ENCODE measurements around the gene ARHGAP10. TPM values are rescaled to one million over a fixed set of nuclear protein-coding genes. Genes with fewer than 3 reads are reported as not detected.

The ARHGAP10 gene
- total and polyA plus RNA-seq, 2 donors from 2014 or later: 13.4 to 20.3 TPM

DNA sequence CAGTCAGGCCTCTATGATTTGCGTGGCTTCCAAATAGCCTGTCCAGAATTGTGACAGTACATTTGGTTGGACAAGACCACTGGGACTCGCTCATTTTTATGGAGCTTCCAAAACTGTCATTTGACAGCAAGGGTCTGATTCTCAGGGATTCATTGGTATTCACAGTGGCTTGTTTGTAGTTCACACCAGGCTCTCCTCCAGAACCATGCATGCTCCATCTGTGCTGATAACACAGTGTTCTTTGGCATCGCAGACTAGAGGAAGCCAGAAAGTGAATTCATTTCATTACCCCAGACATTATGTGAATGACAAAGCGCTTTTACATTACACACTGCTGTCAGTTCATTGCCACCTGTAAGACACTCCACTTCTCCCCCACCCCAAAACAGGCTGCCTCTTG, 208.3 kb downstream of the ARHGAP10 start:
- TF ChIP-seq CTCF (IDR thresholded peaks at IDR 0.05; ENCODE audit: borderline replicate concordance, extremely low read depth, insufficient read depth): no peak
- intact Hi-C loops (cut with DNase I): no loop called here
- no peak for DNase-seq
- Histone ChIP-seq H3K27ac (ENCODE audit: low read depth in 2 of 2, low read length in 2 of 2) (no peak overlapping the region), H3K4me3 (ENCODE audit: low read length in 3 of 3) (no peak overlapping the region), H3K36me3 (ENCODE audit: control insufficient read depth in 2 of 3, insufficient read depth in 3 of 3, low read length in 3 of 3) (peaks cover 0 to 7% (median 0%) of the 10 kb centered on the region in 3 donors), H3K9ac (ENCODE audit: low read length in 3 of 3) (no peak overlapping the region), H3K9me3 (ENCODE audit: control insufficient read depth in 2 of 3, insufficient read depth in 1 of 3, low read length in 3 of 3) (no peaks in the 10 kb centered on the region), H3K4me1 (ENCODE audit: control insufficient read depth in 2 of 3, insufficient read depth in 2 of 3, low read depth in 1 of 3, low read length in 3 of 3) (no peaks in the 10 kb centered on the region), H3K27me3 (ENCODE audit: control insufficient read depth, insufficient read depth, low read length) (no peaks in the 10 kb centered on the region)
- no peak for FAIRE-seq

- DNase-seq (no peak), FAIRE-seq (no peak)
- H3K4me1 ChIP-seq (ENCODE audit: control insufficient read depth in 2 of 3, insufficient read depth in 2 of 3, low read depth in 1 of 3, low read length in 3 of 3): no peaks in the 10 kb centered on the region
- H3K36me3 ChIP-seq (ENCODE audit: control insufficient read depth in 2 of 3, insufficient read depth in 3 of 3, low read length in 3 of 3): peaks cover 0 to 7% (median 0%) of the 10 kb centered on the region in 3 donors
- H3K9ac ChIP-seq (ENCODE audit: low read length in 3 of 3): no peak overlapping the region
- no peak overlapping the region for H3K4me3 ChIP-seq (ENCODE audit: low read length in 3 of 3)
- no peak for TF ChIP-seq CTCF (IDR thresholded peaks at IDR 0.05; ENCODE audit: borderline replicate concordance, extremely low read depth, insufficient read depth)
- intact Hi-C loops (cut with DNase I): no loop called here
- H3K27ac ChIP-seq (ENCODE audit: low read depth in 2 of 2, low read length in 2 of 2): no peak overlapping the region
- H3K9me3 ChIP-seq (ENCODE audit: control insufficient read depth in 2 of 3, insufficient read depth in 1 of 3, low read length in 3 of 3): no peaks in the 10 kb centered on the region
- no peaks in the 10 kb centered on the region for H3K27me3 ChIP-seq (ENCODE audit: control insufficient read depth, insufficient read depth, low read length)
These were observed 209.5 kb downstream of the ARHGAP10 start for GRCh38 chr4:147941373-147941772.

DNA sequence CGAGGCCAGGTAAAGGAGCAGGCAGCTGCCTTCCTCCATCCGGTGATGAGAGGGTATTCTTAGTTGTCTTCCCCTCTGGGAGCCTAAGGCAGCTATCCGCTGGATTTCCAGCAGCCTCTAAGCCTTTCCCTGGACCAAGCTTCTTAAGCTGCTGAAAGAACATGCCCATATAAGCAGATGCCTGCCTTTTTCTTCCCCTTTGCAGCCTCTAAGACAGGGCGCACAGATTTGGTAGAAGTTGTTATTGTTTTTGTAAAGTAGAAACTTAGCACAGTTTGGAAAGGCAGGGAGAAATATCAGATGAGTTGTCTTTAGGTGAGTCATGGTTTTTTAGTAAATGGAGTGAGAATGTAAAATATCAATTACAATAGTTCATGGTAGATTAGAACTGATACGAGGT, 210.8 kb downstream of the ARHGAP10 start:
- FAIRE-seq: no peak
- H3K4me1 ChIP-seq (ENCODE audit: control insufficient read depth in 2 of 3, insufficient read depth in 2 of 3, low read depth in 1 of 3, low read length in 3 of 3): no peaks in the 10 kb centered on the region
- H3K9me3 ChIP-seq (ENCODE audit: control insufficient read depth in 2 of 3, insufficient read depth in 1 of 3, low read length in 3 of 3): no peaks in the 10 kb centered on the region
- intact Hi-C loops (cut with DNase I): no loop called here
- peaks cover 0 to 7% (median 0%) of the 10 kb centered on the region in 3 donors for H3K36me3 ChIP-seq (ENCODE audit: control insufficient read depth in 2 of 3, insufficient read depth in 3 of 3, low read length in 3 of 3)
- no peak overlapping the region for H3K27ac ChIP-seq (ENCODE audit: low read depth in 2 of 2, low read length in 2 of 2)
- H3K27me3 ChIP-seq (ENCODE audit: control insufficient read depth, insufficient read depth, low read length): no peaks in the 10 kb centered on the region
- no peak overlapping the region for H3K9ac ChIP-seq (ENCODE audit: low read length in 3 of 3)
- no peak for TF ChIP-seq CTCF (IDR thresholded peaks at IDR 0.05; ENCODE audit: borderline replicate concordance, extremely low read depth, insufficient read depth)
- no peak overlapping the region for H3K4me3 ChIP-seq (ENCODE audit: low read length in 3 of 3)
- DNase-seq: no peak

- H3K36me3 ChIP-seq (ENCODE audit: control insufficient read depth in 2 of 3, insufficient read depth in 3 of 3, low read length in 3 of 3): peaks cover 0 to 7% (median 0%) of the 10 kb centered on the region in 3 donors
- no peak overlapping the region for H3K4me3 ChIP-seq (ENCODE audit: low read length in 3 of 3)
- H3K9me3 ChIP-seq (ENCODE audit: control insufficient read depth in 2 of 3, insufficient read depth in 1 of 3, low read length in 3 of 3): no peaks in the 10 kb centered on the region
- no peak for TF ChIP-seq CTCF (IDR thresholded peaks at IDR 0.05; ENCODE audit: borderline replicate concordance, extremely low read depth, insufficient read depth)
- no peaks in the 10 kb centered on the region for H3K27me3 ChIP-seq (ENCODE audit: control insufficient read depth, insufficient read depth, low read length)
- intact Hi-C loops (cut with DNase I): no loop called here
- FAIRE-seq (no peak), DNase-seq (no peak)
- H3K9ac ChIP-seq (ENCODE audit: low read length in 3 of 3): no peak overlapping the region
- H3K4me1 ChIP-seq (ENCODE audit: control insufficient read depth in 2 of 3, insufficient read depth in 2 of 3, low read depth in 1 of 3, low read length in 3 of 3): no peaks in the 10 kb centered on the region
- no peak overlapping the region for H3K27ac ChIP-seq (ENCODE audit: low read depth in 2 of 2, low read length in 2 of 2)
These were observed 211.3 kb downstream of the ARHGAP10 start for GRCh38 chr4:147943159-147943638.

Measured in kidney (tissue), 14 donors.